GM18858 (cell line): ENCODE measurements around the gene ERFL.
"Not testable (repeated sequence)": the region's sequence is repeated elsewhere in the genome, so short reads cannot be mapped to it uniquely, and the experiment has no call there.

ENCODE experiments used
- ATAC-seq: cut with Tn5 transposase; IDR thresholded peaks from one replicate; pipeline ENCODE4 v1.9.1; 2021; ENCODE audit not compliant: unreplicated experiment

ERFL gene

DNA sequence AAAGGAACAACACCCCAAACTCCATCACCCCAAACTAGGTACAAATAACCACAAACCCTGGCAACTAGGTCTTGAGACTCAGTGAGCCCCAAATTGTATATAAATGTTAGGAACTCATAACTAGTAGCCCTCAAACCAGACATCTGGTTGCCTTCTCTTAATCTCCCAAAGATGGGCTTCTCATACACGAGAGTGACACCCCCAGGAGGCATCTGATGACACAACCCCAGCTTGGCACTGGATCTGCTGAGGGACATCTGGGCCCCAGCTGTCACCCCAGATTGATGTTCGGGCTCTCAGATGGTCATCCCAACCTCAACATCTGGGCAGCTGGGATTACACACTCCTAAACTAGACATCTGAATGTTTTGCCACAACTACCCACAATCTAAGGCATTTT lies 16.1 kb upstream of the ERFL start:
- ATAC-seq, result no peak

DNA sequence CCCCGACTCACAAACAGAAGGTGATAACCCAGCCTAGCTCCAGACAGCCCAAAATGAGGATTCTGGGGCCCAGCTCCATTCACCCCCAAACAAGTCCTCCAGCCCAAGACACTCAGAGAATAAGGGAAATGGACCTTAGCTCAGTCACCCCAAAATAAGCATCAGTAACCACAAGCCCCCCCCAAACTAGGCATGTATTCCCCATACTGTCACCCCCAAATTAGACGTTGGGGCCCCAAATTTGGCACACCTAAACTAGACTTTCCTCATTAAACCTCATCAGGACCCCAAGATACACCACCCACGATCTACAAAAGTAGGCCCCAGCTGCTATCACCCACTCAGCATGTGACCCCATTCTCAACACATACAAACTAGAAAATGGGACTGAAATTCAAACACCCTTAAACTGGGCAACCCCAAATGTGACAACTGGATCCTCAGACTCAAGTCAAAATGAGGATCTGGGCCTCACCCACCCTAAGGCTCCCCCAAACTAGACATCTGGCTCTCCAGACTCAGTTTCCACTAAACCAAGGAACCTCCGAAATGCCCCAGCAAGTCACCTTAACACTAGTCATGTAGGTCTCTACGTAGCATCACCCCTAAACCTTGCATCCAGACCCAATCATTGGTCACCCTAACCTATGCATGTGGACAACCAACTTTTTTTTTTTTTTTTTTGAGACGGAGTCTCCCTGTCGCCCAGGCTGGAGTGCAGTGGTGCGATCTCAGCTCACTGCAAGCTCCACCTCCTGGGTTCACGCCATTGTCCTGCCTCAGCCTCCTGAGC lies 13.4 kb upstream of the ERFL start:
- ATAC-seq, result no peak

DNA sequence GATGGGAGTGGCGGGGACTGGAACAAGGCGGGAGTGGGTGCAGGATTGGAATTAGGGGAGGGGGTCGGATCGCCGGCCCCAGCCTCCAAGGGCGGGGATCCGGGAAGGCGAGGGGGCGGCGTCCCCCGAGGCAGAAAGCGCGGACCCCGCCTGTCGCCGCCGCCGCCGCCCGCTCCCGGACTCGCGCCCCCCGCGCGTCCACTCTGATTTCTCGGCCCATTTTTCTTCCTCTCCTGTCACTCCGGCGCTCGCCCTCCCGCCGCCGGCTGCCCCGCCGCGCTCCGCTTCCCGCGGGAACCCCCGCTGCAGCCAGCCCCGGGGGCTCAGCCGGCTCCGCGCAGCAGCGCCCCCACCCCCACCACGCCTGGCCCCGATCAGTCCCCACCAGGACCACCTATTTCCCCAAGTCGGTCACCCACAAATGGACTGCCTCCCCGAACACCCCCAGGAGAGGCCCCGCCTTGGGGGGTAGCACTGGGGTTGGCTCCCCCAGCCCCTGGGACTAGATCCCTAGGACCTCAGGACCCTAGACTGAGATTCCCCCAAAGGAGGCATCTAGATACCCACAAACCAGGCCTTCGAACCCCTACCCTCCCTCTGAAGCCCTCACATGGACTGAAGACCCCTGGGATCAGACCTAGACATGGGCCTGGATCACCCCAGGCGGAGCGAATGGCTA lies 12.6 kb upstream of the ERFL start:
- no peak for ATAC-seq

DNA sequence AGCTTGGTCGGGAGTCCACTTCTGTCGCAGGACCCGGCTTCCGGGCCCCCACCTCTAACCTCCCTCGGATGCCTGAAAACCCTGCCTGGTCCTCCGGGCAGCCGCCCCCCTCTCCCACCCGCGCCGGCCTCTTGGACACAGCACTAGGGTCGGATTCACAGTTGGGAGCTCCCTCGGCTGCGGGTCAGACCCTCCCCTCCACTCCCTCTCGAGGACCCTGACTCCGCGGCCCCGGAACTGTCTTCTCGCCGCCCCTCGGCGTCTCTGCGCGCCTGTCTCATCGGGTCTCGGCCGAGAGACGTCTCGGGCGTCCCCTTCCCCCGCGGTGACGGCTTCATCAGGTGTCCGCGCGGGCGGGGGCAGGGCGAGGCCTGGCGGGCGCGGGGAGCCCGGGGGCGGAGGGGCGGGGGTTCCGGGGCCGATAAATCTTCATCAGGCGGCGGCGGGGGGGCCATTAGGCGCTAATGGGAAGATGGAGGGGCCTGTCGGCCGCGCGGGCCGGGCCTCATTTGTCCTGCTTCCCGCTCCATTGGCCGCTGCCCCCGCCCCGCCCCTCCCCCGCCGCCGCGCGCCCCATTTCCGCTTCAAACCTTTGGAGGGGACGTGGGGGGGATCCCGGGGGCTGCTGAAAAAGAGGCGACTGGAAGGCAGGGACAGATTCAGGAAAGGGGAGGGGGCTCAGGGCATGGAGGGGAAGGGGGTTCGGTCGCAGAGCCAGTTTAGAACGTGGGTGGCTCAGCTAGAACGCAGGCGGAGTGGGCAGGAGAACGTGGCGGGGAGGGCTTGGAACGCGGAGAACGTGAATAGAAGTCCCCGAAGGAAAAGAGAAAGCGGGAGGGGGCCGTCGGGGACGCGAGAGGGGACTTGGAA lies 11.8 kb upstream of the ERFL start:
- no peak for ATAC-seq

DNA sequence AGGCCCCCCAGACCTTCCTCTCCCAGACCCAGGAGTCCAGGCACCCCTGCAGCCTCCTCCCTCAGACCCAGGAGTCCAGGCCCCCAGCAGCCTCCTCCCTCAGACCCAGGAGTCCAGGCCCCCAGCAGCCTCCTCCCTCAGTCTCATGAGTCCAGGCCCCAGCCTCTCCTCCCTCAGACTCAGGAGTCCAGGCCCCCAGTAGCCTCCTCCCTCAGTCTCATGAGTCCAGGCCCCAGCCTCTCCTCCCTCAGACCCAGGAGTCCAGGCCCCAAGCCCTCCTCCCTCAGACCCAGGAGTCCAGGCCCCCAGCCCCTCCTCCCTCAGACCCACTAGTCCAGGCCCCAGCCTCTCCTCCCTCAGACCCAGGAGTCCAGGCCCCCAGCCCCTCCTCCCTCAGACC lies 11.0 kb upstream of the ERFL start:
- ATAC-seq, result not testable (repeated sequence)

DNA sequence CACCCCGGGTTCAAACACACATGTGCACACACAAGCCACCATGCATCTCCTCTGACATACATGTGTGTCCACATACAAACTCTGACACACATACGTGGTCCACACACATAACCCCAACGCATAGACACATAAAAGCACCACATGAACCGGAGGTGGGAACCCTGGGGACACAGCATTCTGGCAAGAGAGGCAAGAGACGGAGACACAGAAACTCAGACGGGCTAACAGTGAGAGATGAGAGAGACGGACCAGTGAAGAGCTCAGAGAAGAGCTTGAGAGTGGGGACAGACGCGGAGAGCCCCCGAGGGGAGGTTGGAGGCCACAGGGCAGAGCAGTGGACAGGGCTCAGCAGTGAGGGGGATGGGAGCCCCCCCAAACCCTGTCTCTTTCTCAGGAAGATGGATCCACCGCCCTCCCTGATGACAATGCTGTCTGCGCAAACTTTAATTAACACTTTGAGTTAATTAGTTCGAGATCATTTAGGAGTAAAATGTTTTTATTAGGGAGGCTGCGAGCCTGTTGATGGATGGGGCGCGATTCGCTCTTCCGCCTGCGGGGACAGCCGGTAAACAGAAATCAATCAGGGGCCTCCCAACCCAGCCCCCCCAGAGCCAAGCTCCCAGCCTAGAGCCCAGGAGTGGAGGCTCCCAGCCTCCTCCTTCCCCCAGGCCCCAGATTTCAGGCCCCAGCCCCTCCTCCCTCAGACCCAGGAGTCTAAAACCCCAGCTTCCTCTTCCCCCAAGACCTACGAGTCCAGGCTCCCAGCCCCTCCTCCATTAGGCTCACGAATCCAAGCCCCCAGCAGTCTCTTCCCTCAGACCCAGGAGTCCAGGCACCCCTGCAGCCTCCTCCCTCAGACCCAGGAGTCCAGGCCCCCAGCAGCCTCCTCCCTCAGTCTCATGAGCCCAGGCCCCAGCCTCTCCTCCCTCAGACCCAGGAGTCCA lies 9.5 kb upstream of the ERFL start:
- no peak for ATAC-seq

DNA sequence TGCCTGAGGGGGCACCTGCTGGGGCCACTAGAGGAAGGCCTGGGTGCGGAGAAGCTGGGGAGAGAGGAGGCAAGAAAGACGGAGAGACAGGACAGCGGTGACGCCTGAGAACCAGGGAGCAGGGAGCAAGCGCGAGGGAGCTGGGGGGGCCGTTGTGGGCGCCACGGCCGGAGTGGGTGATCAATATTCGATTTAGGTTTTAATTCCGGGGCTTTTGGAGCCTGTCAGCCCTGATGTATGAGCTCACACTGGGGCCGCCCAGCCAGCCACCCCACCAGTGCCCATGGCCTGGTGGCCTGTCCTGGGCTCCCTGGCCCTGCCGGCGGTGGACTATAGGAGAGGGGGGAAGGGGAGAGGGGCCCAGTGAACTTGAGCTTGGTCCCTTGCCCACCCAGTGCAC lies 8.7 kb upstream of the ERFL start:
- ATAC-seq, result no peak

DNA sequence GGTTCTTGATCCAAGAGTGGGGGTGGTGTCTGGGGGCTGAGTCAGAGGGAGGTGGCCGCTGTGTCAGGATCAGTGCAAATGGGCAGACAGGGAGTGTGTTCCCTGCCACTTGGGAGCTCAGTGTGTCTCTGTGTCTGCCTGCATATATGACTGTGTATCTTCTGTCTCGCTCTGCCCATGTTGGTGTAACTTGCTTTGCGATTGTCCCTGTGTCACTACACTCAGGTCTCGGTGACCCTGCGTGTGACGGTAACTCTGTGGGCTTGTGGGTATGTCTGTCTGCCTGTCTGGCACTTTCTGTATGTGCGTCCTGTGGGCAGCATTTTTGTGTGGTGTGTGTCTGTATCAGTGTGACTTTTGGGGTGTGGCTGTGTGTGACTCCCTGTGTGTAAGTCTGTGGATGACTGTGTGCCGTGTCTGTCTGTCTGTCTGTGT lies 8.2 kb upstream of the ERFL start:
- no peak for ATAC-seq

DNA sequence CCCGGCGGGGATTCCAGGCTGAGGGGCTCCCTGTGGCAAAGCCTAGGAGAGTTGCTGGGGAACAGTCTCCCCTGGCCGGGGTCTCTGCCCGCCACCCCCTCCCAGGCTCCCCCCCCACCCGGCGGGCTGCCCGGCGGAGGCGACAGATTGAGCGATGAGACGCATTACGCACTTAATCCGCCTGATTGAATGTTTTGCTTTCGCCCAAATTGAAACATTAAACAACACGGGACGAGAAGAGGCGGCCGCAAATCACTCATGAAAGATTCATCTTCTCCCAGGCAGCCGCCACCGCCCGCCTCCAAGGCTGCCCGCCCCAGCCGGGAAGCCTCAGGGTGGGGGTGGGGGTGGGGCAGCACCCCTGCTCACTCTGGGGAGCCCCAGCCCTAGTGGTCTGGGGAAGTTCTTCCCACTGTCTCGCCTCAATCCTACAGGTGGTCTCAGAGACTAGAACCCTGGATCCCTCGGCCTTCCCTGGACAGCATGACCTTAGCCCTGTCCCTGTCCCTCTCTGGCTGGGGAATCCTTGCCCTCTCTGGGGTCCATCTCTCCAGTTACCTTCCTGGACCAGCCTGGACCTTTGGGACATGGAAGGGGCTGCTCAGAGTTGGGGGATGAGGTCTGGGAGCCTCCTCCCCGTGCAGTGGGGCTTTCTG lies 7.6 kb upstream of the ERFL start:
- ATAC-seq, result no peak

DNA sequence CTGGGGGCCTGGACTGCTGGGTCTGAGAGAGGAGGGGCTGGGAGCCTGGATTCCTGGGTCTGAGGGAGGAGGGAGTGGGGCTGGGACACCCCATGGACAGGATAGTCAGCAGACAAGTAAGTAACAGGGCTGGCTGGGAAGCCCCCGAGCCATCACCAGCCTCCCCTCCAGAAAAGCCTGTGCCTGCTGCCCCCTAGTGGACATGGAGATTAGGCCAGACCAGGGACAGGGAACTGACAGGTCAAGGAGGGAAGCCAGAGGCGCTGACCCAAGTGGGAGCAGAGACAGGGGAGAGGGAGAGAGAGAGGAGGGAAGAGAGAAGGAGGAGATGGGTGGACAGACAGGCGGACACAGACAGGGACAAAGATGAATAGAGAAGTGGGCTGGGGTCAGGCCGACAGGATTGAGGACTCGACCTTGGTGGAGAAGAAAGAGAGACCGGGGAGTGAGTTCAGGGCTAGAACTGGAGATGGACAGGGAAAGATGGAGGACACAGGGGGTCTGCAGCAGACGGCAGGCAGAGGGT lies 6.7 kb upstream of the ERFL start:
- no peak for ATAC-seq

DNA sequence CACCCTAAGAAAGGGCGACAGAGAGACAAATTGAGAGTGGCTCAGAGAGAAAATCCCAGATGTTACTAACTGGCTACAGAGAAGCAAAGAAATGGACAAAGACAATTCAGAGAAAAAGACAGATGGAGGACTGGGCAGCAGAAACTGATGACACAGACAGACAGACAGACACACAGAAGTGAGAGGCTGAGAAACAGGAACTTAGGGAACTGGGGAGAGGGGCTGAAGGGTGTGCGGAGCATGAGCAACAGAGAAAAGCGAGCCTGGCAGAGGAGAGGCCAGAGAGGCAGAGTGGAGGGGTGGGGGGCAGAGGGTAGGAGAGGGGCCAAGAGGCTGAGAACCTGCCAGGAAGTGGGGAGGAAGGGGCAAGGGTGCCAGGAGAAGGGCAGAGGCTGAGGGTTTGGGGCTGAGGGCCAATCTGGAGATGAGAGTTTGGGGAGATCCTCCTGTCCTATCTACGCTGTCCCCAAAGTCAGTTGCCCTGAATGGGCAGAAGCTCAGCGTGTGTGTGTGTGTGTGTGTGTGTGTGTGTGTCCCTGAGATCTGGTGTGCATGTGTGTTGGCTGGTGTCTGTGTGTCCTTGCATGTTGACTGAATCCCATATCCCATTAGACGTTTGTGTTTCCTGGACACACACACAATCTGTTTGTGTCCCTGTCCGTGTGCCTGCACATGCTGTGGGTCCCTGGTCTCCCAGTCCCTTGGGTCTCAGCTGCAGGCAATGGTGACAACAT lies 5.6 kb upstream of the ERFL start:
- no peak for ATAC-seq

DNA sequence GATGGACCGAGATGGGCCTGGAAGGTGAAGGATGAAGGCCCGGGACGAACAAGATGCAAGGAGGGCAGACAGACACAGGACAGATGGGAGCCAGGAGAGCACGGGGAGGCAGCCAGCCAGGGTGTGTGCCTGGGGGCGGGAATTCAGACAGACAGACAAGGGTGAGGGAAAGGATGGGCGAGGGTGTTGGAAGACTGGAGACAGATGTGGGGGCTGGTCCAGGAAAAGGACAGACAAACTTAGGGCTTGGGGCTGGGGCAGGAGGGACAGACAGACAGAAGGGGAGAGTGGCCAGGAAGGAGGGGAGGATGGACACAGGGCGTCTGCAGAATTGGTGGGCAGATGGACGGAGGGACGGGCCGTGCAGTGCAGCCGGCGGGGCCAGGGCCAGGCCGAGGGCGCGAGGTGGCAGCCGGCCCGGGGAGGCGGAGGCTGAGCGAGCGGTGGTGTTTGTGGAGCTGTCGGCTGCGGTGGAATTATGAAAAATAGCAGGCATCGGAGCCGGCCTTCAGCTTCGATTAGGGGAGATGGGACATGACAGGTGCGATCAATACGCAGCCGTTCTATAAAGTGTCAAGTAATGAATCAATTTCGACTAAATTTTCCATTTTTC lies 4.6 kb upstream of the ERFL start:
- no peak for ATAC-seq

DNA sequence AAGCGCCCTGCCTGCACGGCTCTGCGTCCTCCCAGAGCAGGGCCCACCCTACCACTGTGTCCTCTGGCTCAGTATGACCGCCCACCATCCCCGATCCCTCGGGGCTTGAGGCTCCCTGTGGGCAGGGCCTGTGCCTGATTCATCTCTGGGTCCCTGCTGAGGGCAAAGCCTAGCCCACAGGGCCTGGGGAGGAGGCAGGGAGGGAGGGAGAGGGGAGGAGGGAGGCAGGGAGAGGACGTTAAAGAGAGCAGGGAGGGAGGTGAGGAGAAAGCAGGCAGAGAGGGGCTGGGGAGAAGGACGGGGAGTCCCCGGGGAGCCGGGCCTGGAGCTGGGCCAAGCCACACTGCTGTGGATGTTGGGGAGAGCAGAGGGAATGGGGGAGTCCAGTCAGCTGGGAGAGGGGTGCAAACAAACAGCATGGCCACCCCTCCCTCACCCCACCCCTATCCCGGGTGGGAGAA lies 4.0 kb upstream of the ERFL start:
- ATAC-seq, result no peak

DNA sequence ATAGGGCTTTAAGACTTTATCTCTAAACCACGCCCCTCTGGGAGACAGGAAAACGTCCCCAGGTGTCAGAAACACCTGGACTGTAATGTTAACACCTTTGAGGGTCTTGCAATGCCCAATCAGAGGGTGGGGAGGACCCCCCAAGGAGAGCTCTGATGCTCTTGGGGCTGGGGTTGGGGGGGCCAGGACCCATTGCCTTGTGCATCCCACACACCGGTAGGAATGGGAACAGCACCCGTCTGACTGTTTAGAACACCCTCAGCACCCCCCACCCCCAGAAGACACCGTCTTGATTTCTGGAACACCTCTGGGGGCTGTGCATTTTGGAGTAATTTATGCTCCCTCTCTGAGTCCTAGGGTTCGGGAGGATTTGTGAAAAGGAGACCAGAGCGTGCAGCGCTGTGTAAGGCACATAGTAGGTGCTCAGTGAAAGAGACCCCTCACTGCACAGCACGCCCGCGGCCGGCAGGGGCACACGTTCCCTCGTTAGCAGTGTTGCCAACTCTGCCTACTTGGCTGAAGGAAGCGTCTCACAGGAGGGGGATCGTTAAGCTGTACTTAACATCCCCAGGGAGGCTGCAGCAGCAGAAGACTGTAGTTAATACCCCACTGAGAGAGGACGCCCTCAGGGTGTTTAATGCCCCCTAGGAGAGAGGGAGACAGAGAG lies 2.8 kb upstream of the ERFL start:
- ATAC-seq, result no peak

DNA sequence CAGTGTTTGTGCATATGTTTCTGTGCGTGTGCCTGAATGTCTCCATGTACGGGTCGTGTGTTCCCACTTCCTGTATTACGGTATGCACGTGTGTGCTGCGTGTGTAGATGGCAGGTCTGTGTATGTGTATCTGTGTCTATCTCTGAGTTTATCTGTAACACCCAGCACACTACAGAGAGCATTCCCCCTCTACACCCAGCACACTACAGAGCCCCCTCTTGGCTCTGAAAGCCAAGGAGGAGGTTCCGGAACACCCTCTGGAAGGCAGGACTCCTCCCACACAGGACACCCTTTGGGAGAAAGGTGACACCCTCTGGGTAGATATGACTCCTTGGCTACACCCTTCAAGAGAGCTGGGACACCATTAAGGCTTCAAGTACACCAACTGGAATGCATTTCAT lies 2.1 kb upstream of the ERFL start:
- no peak for ATAC-seq

DNA sequence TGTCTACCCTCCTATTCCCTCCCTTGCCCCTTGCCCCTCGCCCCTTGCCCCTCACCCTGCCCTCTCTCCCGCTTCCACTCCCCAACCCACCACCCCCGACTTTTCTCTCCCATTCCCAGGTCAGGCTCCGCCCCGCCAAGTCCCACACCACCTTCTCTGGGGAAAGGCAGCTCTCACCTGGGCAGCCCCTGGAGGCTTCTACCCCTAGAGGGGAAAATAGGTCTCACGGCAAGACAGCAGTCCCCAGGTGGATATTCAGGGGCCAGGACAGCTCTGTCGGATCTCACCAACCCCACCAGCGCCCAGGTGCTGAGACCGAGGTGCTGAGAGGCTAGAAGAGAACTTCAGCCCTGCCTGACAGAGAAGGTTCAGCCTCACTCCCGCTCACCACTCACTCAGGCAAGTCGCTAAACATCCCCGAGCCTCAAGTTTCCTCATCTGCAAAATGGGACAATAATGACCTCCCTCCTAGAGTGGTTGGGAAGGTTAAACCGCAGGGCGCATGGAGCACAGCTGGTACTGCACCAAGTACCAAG lies 1.4 kb upstream of the ERFL start:
- no peak for ATAC-seq

DNA sequence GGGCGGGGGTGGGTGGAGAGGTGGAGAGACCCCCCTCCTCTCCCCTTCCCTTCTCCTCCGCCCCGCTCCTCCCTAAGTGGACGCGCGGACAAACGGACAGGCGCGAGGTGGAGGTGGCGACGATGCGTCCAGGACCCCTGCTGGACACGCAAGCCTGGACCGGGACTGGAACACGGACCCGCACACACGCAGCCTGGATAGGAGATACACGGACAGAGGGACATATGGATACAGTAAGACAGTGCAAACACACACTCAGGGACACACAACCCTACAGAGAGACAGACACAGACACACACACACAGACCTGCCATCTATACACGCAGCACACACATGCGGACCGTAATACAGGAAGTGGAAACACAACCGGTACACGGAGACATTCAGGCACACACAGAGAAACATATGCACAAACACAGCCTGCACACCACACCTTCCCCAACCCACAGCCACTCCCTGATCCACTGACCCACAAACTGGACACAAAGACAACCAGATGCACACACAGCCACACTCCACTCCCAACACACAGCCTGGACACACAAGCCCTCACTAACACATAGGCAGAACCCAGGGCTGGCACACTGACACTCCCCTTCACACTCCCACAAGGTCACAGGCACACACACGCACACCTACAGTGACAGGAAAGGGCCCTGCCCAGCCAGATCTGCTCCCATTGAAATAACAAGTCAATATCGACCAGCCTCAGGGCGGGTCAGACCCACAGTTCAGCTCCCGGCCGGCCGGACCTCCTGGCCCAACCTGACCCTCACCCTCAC lies 696 bp upstream of the ERFL start:
- no peak for ATAC-seq
